SK-N-SH (cell line): ENCODE measurements around the gene AKT1. TPM values are rescaled to one million over a fixed set of nuclear protein-coding genes. Genes with fewer than 3 reads are reported as not detected.
A peak's percentile ranks its signal among the peaks of the same experiment; 100 is the strongest.

Experiments
- CTCF ChIA-PET: fragments of 300-600, 350-600 bp; formaldehyde crosslinking; extraction: SDS; loops from one replicate; lab custom pipeline; 2021; lab: Yijun Ruan, JAX
- POLR2A ChIA-PET: fragments of 350-600 bp; sonication (Branson Sonifier 250); formaldehyde crosslinking; extraction: SDS; loops from one replicate; lab custom pipeline; 2020; ENCODE audit warnings: antibody characterized with exemption, inconsistent platforms; lab: Yijun Ruan, JAX
- DNase-seq: peaks from one replicate; pipeline ENCODE4 v3.0.0; 2012
- H2AFZ ChIP-seq: fragments of 200-600 bp; sonication (generic); 2 replicates; pipeline ENCODE4 v1.8.1; 2016; ENCODE audit warnings: antibody characterized with exemption, mild to moderate bottlenecking, low read depth
- H3F3A ChIP-seq: fragments of 200-600 bp; sonication (generic); replicated peaks from 2 replicates; pipeline ENCODE3; 2016; ENCODE audit warnings: antibody characterized with exemption, mild to moderate bottlenecking; ENCODE audit not compliant: insufficient read depth
- H3K27ac ChIP-seq, 2 experiments: fragments of 200-500 bp in 1 of 2; fragments of 200-600 bp in 1 of 2; sonication (Bioruptor generic) in 1 of 2; sonication (generic), shearing (Covaris generic) in 1 of 2; 2 replicates each; pipeline versions ENCODE4 v1.5.1 to v1.6.1; 2014 to 2016; ENCODE audit warnings: low read depth in 2 of 2, inconsistent platforms in 1 of 2, low read length in 1 of 2, mild to moderate bottlenecking in 1 of 2, mixed read lengths in 1 of 2
- H3K27me3 ChIP-seq: fragments of 200-600 bp; sonication (generic), shearing (Covaris generic); 2 replicates; pipeline ENCODE4 v1.6.1; 2016; ENCODE audit warnings: mixed run types; ENCODE audit not compliant: insufficient read depth
- H3K36me3 ChIP-seq, 2 experiments: fragments of 200-500 bp in 1 of 2; fragments of 200-600 bp in 1 of 2; sonication (Bioruptor generic) in 1 of 2; sonication (generic) in 1 of 2; replicated peaks in 1 of 2; 2 replicates each; pipeline versions ENCODE3 to v1.5.1; 2014 to 2016; ENCODE audit warnings: low read length in 1 of 2, mild to moderate bottlenecking in 1 of 2; ENCODE audit not compliant: insufficient read depth in 2 of 2, control insufficient read depth in 1 of 2
- H3K4me1 ChIP-seq, 2 experiments: fragments of 200-500 bp in 1 of 2; fragments of 200-600 bp in 1 of 2; sonication (Bioruptor generic) in 1 of 2; sonication (generic), shearing (Covaris generic) in 1 of 2; 2 replicates each; pipeline versions ENCODE4 v1.5.1 to v1.6.1; 2014 to 2016; ENCODE audit warnings: low read depth in 1 of 2, low read length in 1 of 2, mixed run types in 1 of 2; ENCODE audit not compliant: insufficient read depth in 2 of 2, control insufficient read depth in 1 of 2
- H3K4me2 ChIP-seq: fragments of 200-600 bp; sonication (generic), shearing (Covaris generic); 2 replicates; pipeline ENCODE4 v1.6.1; 2017; ENCODE audit warnings: mixed run types
- H3K4me3 ChIP-seq, 2 experiments: fragments of 200-500 bp in 1 of 2; fragments of 200-600 bp in 1 of 2; sonication (Bioruptor generic) in 1 of 2; sonication (generic), shearing (Covaris generic) in 1 of 2; 2 replicates each; pipeline versions ENCODE4 v1.5.1 to v1.8.1; 2014 to 2016; ENCODE audit warnings: low read depth in 2 of 2, inconsistent platforms in 1 of 2, low read length in 1 of 2, mild to moderate bottlenecking in 1 of 2, mixed read lengths in 1 of 2, moderate library complexity in 1 of 2
- H3K79me2 ChIP-seq: fragments of 200-600 bp; sonication (generic); 2 replicates; pipeline ENCODE4 v1.8.1; 2017; ENCODE audit warnings: mild to moderate bottlenecking; ENCODE audit not compliant: insufficient read depth
- H3K9ac ChIP-seq: fragments of 200-600 bp; sonication (generic); 2 replicates; pipeline ENCODE4 v1.6.1; 2017; ENCODE audit warnings: mixed run types
- H3K9me2 ChIP-seq: fragments of 200-600 bp; sonication (generic); 2 replicates; pipeline ENCODE4 v1.6.1; 2017; ENCODE audit warnings: mixed run types
- H3K9me3 ChIP-seq: fragments of 200-600 bp; sonication (generic); 2 replicates; pipeline ENCODE4 v1.6.1; 2017; ENCODE audit warnings: mixed run types, mild to moderate bottlenecking, moderate library complexity
- H4K20me1 ChIP-seq: fragments of 200-600 bp; sonication (generic); 2 replicates; pipeline ENCODE4 v1.6.1; 2017; ENCODE audit warnings: mild to moderate bottlenecking, mixed run types; ENCODE audit not compliant: insufficient read depth
- FOSL2 ChIP-seq: IDR thresholded peaks from 2 replicates; pipeline ENCODE4 v1.4.0; 2012; ENCODE audit warnings: low read depth, mild to moderate bottlenecking, moderate library complexity, borderline replicate concordance
- FOXJ3 ChIP-seq: sonication (generic); formaldehyde crosslinking; IDR thresholded peaks from 2 replicates; pipeline ENCODE4 v1.5.1; 2020; ENCODE audit warnings: mild to moderate bottlenecking, missing genetic modification reagents
- GATA2 ChIP-seq: sonication (generic); formaldehyde crosslinking; IDR thresholded peaks from 2 replicates; pipeline ENCODE4 v1.5.0; 2020; ENCODE audit warnings: mild to moderate bottlenecking, missing genetic modification reagents
- IRF3 ChIP-seq: fragments of 150-350 bp; IDR thresholded peaks from 2 replicates; pipeline ENCODE4 v1.6.1; 2016; ENCODE audit warnings: mild to moderate bottlenecking, low read depth, low read length
- JUND ChIP-seq: IDR thresholded peaks from 2 replicates; pipeline ENCODE4 v1.4.0; 2012
- MEF2A ChIP-seq: IDR thresholded peaks from 2 replicates; pipeline ENCODE4 v1.4.0; 2012; ENCODE audit warnings: low read depth, borderline replicate concordance
- MXI1 ChIP-seq: IDR thresholded peaks from 2 replicates; pipeline ENCODE4 v1.6.1; 2012; ENCODE audit warnings: mild to moderate bottlenecking, low read depth, low read length, improper control_type of control experiment
- RCOR1 ChIP-seq: fragments of 150-350 bp; IDR thresholded peaks from 2 replicates; pipeline ENCODE4 v1.6.1; 2017; ENCODE audit warnings: antibody characterized with exemption, low read length
- RFX5 ChIP-seq: IDR thresholded peaks from 2 replicates; pipeline ENCODE4 v1.6.1; 2012; ENCODE audit warnings: mild to moderate bottlenecking, improper control_type of control experiment, low read length
- RXRA ChIP-seq: IDR thresholded peaks from 2 replicates; pipeline ENCODE4 v1.4.0; 2012; ENCODE audit warnings: low read depth, mild to moderate bottlenecking, borderline replicate concordance
- TEAD4 ChIP-seq: IDR thresholded peaks from 2 replicates; pipeline ENCODE4 v1.4.0; 2012; ENCODE audit warnings: mild to moderate bottlenecking, borderline replicate concordance; ENCODE audit not compliant: insufficient read depth
- USF2 ChIP-seq: fragments of 150-350 bp; IDR thresholded peaks from 2 replicates; pipeline ENCODE4 v1.6.1; 2017; ENCODE audit warnings: antibody characterized with exemption, low read length, low read depth, borderline replicate concordance
- ZBTB33 ChIP-seq: IDR thresholded peaks from 2 replicates; pipeline ENCODE4 v1.4.0; 2012; ENCODE audit warnings: low read depth, borderline replicate concordance
- WGBS: methylation state at CpG from one replicate; pipeline ENCODE4 v1.1.6; 2017; ENCODE audit warnings: low lambda C conversion rate; 5-methylcytosine and 5-hydroxymethylcytosine counted together
- polyA plus RNA-seq, 3 experiments: library from polyadenylated mRNA; depleted of rRNA; stranded (reverse); fragments of >200 nt; gene quantifications; 2 replicates each; pipeline ENCODE4 v1.2.3, GENCODE V29; 2012
- TF ChIP-seq, protein P1 (sequence below): IDR thresholded peaks from 2 replicates; pipeline ENCODE4 v1.4.0; 2012; ENCODE audit warnings: low read depth, borderline replicate concordance
- TF ChIP-seq, protein P2 (sequence below): fragments of 200-600 bp; sonication (generic); IDR thresholded peaks from 2 replicates; pipeline ENCODE4 v1.6.1; 2017; ENCODE audit warnings: antibody characterized with exemption, mild to moderate bottlenecking, moderate library complexity

The AKT1 gene
- polyA plus RNA-seq, 1 of the 3 experiments (the other 2 are of a cell fraction): 198 TPM

DNA sequence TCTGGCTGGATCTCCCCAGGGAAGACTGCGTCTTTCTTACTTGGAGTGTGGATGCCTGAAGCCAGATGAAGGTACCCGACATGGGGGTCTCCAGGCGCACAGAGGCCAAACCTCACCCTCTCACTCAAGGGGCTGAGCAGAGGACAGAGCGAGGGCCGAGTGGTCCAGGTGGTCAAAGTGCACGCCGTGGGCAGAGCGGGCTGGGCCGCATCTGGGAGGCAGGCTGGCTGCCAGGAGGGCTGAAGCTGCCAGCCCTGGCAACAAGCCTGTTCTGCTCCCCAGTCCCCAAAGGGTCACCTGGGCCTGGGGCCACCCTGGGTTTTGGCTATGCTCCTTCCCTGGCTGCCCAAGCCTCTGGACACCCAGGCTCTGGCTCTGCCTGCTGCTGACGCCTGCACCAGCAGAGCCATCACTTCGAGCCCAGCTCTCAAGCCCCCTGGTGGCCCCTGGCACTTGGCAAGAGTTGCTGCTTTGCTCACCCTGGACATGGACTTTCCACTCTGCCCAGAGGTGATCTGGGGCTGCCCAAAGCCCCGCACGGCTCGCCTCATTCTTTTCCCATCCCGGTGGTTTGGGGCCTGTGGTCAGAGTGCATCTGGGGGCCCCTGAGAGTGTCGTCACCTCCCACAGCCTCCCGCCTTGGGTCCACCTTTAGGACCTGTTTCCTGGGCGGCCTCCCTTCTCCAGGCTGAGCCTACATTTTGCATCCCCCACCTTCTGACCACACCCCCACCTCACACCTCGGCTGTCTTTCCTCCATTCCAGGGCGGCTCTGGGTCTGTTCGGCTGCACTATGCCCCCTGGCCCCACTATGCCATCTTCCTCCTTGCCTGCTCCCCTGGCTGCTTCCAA lies 68.7 kb downstream of the AKT1 start:
- no peaks in the 10 kb centered on the region for H3K27me3 ChIP-seq
- POLR2A ChIA-PET: no interaction called here

DNA sequence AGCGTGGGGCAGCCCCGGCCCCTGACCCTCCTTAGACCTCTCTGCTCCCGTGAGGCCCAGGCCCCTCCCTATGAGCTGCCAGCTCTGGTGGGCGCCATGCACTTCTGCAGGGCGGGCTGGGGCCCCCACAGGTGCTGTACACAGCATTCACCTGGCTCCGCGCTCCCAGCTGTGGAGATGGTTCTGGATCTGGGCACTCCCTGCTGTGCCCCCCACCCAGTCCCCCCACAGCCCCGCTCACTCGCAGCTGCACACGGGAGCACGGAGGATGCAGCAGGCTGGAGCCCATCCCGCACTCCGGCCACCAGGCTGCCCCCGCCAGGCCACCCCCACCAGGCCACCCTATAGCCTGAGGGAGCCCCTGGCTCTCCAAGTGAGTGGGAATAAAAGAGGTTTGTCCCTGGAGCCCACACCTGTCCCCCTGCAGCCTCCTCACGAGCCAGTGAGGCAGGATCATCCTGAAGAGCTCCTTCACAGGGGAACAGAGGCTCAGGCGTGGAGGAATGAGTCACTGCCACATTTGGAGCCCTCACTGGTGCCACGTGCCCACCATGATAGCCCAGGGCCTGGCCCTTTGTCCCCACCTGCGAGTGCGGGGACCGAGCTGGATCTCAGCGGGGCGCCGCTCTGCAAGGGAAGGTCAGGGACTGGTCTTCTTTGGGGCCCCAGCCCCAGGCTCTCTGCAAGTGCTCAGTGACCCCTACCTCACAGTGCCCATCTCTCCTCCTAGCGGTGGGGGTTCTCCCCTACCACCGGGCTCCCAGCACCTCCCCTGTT lies 69.6 kb downstream of the AKT1 start:
- WGBS: 82% methylated on average over 7 of the region's 25 CpGs
- H3F3A ChIP-seq: no peaks in the 10 kb centered on the region
- H3K4me3 ChIP-seq: no peak overlapping the region
- no peak overlapping the region for H3K4me2 ChIP-seq
- CTCF ChIA-PET: interaction anchor here (0.7 to 3.8 kb wide), 10 partner anchors 8 to 358 kb away, joined by 3 to 23 read pairs (median 3); no protein-coding TSS in a partner anchor
- POLR2A ChIA-PET: no interaction called here
- H3K9me3 ChIP-seq: no peaks in the 10 kb centered on the region
- H3K36me3 ChIP-seq: peaks cover 0 to 4% of the 10 kb centered on the region in 2 experiments
- peaks cover 11% of the 10 kb centered on the region; the same call in 1 of the 2 replicates for H4K20me1 ChIP-seq
- H3K9ac ChIP-seq: no peak overlapping the region
- H3K79me2 ChIP-seq: no peaks in the 10 kb centered on the region
- H3K27ac ChIP-seq: no peak overlapping the region; a peak in 1 of 4 replicates
- H2AFZ ChIP-seq: no peak overlapping the region
- no peaks in the 10 kb centered on the region for H3K27me3 ChIP-seq
- no peaks in the 10 kb centered on the region for H3K9me2 ChIP-seq
- no peak for DNase-seq
- H3K4me1 ChIP-seq: peaks cover 0 to 27% of the 10 kb centered on the region in 2 experiments; a peak in 2 of 4 replicates
- TF ChIP-seq MEF2A: no peak
- TF ChIP-seq MXI1: no peak
- TF ChIP-seq GATA2 (CRISPR knock-in tag): no peak
- TF ChIP-seq, protein P1, sequence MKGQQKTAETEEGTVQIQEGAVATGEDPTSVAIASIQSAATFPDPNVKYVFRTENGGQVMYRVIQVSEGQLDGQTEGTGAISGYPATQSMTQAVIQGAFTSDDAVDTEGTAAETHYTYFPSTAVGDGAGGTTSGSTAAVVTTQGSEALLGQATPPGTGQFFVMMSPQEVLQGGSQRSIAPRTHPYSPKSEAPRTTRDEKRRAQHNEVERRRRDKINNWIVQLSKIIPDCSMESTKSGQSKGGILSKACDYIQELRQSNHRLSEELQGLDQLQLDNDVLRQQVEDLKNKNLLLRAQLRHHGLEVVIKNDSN: no peak
- TF ChIP-seq RCOR1: no peak
- TF ChIP-seq FOXJ3 (CRISPR knock-in tag): no peak
- TF ChIP-seq FOSL2: no peak
- no peak for TF ChIP-seq RFX5
- no peak for TF ChIP-seq USF2
- TF ChIP-seq ZBTB33: no peak
- no peak for TF ChIP-seq IRF3
- no peak for TF ChIP-seq RXRA
- TF ChIP-seq TEAD4: no peak
- no peak for TF ChIP-seq JUND

More for the DNA sequence above, 68.7 kb downstream of the AKT1 start:
- peaks cover 7% of the 10 kb centered on the region; the same call in 1 of the 2 replicates for H4K20me1 ChIP-seq
- H3K9me3 ChIP-seq: no peaks in the 10 kb centered on the region
- no peak overlapping the region for H3K4me2 ChIP-seq
- no peak overlapping the region for H3K9ac ChIP-seq
- no peaks in the 10 kb centered on the region for H3K9me2 ChIP-seq
- H3K4me1 ChIP-seq: peaks cover 0 to 27% of the 10 kb centered on the region in 2 experiments; a peak in 2 of 4 replicates
- no peaks in the 10 kb centered on the region for H3K79me2 ChIP-seq
- H2AFZ ChIP-seq: no peak overlapping the region
- CTCF ChIA-PET: interaction anchor here (1.0 to 2.2 kb wide), 2 partner anchors 18 to 24 kb away, joined by 3 to 8 read pairs; no protein-coding TSS in a partner anchor
- no peak overlapping the region for H3K27ac ChIP-seq
- WGBS: 88% methylated on average over 18 of the region's 21 CpGs
- H3K4me3 ChIP-seq: no peak overlapping the region
- peaks cover 0 to under 1% of the 10 kb centered on the region in 2 experiments for H3K36me3 ChIP-seq
- TF ChIP-seq, protein P2, sequence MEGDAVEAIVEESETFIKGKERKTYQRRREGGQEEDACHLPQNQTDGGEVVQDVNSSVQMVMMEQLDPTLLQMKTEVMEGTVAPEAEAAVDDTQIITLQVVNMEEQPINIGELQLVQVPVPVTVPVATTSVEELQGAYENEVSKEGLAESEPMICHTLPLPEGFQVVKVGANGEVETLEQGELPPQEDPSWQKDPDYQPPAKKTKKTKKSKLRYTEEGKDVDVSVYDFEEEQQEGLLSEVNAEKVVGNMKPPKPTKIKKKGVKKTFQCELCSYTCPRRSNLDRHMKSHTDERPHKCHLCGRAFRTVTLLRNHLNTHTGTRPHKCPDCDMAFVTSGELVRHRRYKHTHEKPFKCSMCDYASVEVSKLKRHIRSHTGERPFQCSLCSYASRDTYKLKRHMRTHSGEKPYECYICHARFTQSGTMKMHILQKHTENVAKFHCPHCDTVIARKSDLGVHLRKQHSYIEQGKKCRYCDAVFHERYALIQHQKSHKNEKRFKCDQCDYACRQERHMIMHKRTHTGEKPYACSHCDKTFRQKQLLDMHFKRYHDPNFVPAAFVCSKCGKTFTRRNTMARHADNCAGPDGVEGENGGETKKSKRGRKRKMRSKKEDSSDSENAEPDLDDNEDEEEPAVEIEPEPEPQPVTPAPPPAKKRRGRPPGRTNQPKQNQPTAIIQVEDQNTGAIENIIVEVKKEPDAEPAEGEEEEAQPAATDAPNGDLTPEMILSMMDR: peak; percentile 11; the same call in 1 of the 2 replicates
- TF ChIP-seq RXRA: no peak
- TF ChIP-seq, all 33 proteins: peak for 1
- DNase-seq: no peak
- no peaks in the 10 kb centered on the region for H3F3A ChIP-seq
